DOHH2 (cell line): Measurements from ENCODE around the gene PTK7.
"Not testable (repeated sequence)": the region's sequence is repeated elsewhere in the genome, so short reads cannot be mapped to it uniquely, and the experiment has no call there.

Experiments
- H3F3A ChIP-seq: fragments of 200-600 bp; sonication (generic), shearing (Covaris generic); 2 replicates; pipeline ENCODE4 v1.6.0; 2016; ENCODE audit warnings: antibody characterized with exemption, mild to moderate bottlenecking; ENCODE audit not compliant: control insufficient read depth, insufficient read depth
- H3K27ac ChIP-seq: fragments of 200-600 bp; sonication (generic); 2 replicates; pipeline ENCODE4 v1.5.1; 2014; ENCODE audit warnings: low read depth, mild to moderate bottlenecking, low read length, moderate library complexity
- H3K27me3 ChIP-seq: fragments of 200-600 bp; sonication (generic); 2 replicates; pipeline ENCODE4 v1.6.1; 2014; ENCODE audit warnings: mild to moderate bottlenecking, low read length, mixed read lengths; ENCODE audit not compliant: control insufficient read depth
- H3K36me3 ChIP-seq: fragments of 200-600 bp; sonication (generic); 2 replicates; pipeline ENCODE4 v1.6.1; 2014; ENCODE audit warnings: mild to moderate bottlenecking, low read length, moderate library complexity, mixed read lengths; ENCODE audit not compliant: control insufficient read depth
- H3K4me1 ChIP-seq: fragments of 200-600 bp; sonication (generic); 2 replicates; pipeline ENCODE4 v1.6.1; 2014; ENCODE audit warnings: mild to moderate bottlenecking, low read length, mixed read lengths; ENCODE audit not compliant: control insufficient read depth
- H3K4me2 ChIP-seq: fragments of 200-600 bp; sonication (generic); 2 replicates; pipeline ENCODE4 v1.6.0; 2014; ENCODE audit warnings: mild to moderate bottlenecking, low read length, moderate library complexity
- H3K4me3 ChIP-seq: fragments of 200-600 bp; sonication (generic); 2 replicates; pipeline ENCODE4 v1.5.1; 2014; ENCODE audit warnings: mild to moderate bottlenecking, low read length, mixed read lengths
- H3K79me2 ChIP-seq: fragments of 200-600 bp; sonication (generic); 2 replicates; pipeline ENCODE4 v1.6.1; 2014; ENCODE audit warnings: mild to moderate bottlenecking, low read length, mixed read lengths; ENCODE audit not compliant: control insufficient read depth
- H3K9me2 ChIP-seq: fragments of 200-600 bp; sonication (generic); replicated peaks from 2 replicates; pipeline ENCODE4 v1.6.1; 2014; ENCODE audit warnings: mild to moderate bottlenecking, low read length, mixed read lengths; ENCODE audit not compliant: control insufficient read depth
- H3K9me3 ChIP-seq: fragments of 200-600 bp; sonication (generic); 2 replicates; pipeline ENCODE4 v1.6.1; 2014; ENCODE audit warnings: antibody characterized with exemption, low read length, mixed read lengths; ENCODE audit not compliant: control insufficient read depth, insufficient read depth
- H4K20me1 ChIP-seq: fragments of 200-600 bp; sonication (generic); 2 replicates; pipeline ENCODE4 v1.6.0; 2014; ENCODE audit warnings: low read depth, mild to moderate bottlenecking, antibody characterized with exemption, low read length, moderate library complexity; ENCODE audit not compliant: control insufficient read depth, insufficient read depth
- CTCF ChIP-seq: fragments of 200-600 bp; sonication (generic); IDR thresholded peaks from one replicate; pipeline ENCODE4 v1.5.1; 2014; ENCODE audit warnings: antibody characterized with exemption, mild to moderate bottlenecking, low read depth, low read length; ENCODE audit not compliant: poor library complexity, severe bottlenecking
- EZH2phosphoT487 ChIP-seq: fragments of 200-600 bp; sonication (generic); IDR thresholded peaks from 2 replicates; pipeline ENCODE4 v1.6.1; 2017; ENCODE audit warnings: borderline replicate concordance, mild to moderate bottlenecking, antibody characterized with exemption, low read length, moderate library complexity, mixed read lengths

PTK7 gene

GRCh38 chr6:43138267-43138666 is 62.2 kb downstream of the PTK7 start:
- no peaks in the 10 kb centered on the region for H3K36me3 ChIP-seq
- H3K9me3 ChIP-seq = no peaks in the 10 kb centered on the region
- H3K27me3 ChIP-seq = no peaks in the 10 kb centered on the region
- H4K20me1 ChIP-seq = no peaks in the 10 kb centered on the region
- TF ChIP-seq CTCF = no peak
- no peak for TF ChIP-seq EZH2phosphoT487
- H3F3A ChIP-seq = no peaks in the 10 kb centered on the region
- no peaks in the 10 kb centered on the region for H3K9me2 ChIP-seq
- H3K4me2 ChIP-seq = no peak overlapping the region
- no peak overlapping the region for H3K27ac ChIP-seq
- no peak overlapping the region for H3K4me3 ChIP-seq
- no peaks in the 10 kb centered on the region for H3K79me2 ChIP-seq
- H3K4me1 ChIP-seq = peaks cover 7% of the 10 kb centered on the region

DNA sequence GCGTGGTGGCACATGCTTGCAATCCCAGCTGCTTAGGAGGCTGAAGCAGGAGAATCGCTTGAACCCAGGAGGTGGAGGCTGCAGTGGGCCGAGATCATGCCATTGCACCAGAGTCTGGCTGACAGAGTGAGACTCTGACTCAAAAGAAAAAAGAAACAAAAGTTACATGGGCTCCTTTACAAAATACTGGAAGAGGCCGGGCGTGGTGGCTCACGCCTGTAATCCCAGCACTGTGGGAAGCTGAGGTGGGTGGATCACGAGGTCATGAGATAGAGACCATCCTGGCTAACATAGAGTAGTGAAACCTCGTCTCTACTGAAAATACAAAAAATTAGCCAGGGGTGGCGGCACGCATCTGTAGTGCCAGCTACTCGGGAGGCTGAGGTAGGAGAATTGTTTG is 63.9 kb downstream of the PTK7 start:
- not testable (repeated sequence) for H3K9me2 ChIP-seq

DNA sequence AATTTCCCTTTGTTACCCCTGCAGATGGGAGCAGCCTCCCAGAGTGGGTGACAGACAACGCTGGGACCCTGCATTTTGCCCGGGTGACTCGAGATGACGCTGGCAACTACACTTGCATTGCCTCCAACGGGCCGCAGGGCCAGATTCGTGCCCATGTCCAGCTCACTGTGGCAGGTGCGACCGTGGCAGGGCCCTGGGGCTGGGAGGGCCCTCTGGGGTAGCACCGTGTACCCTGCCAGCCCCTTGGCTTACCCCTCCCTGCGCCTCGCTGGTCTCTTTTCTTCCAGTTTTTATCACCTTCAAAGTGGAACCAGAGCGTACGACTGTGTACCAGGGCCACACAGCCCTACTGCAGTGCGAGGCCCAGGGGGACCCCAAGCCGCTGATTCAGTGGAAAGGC is 65.5 kb downstream of the PTK7 start:
- Histone ChIP-seq H3K27ac (no peak overlapping the region), H3K9me3 (no peaks in the 10 kb centered on the region), H4K20me1 (no peaks in the 10 kb centered on the region), H3K36me3 (no peaks in the 10 kb centered on the region), H3K27me3 (peaks cover 5% of the 10 kb centered on the region; the same call in 1 of the 2 replicates), H3K4me1 (peaks cover 14% of the 10 kb centered on the region), H3K4me3 (no peak overlapping the region), H3K79me2 (no peaks in the 10 kb centered on the region), H3K9me2 (no peaks in the 10 kb centered on the region), H3F3A (no peaks in the 10 kb centered on the region), H3K4me2 (no peak overlapping the region)
- TF ChIP-seq EZH2phosphoT487 = no peak
- no peak for TF ChIP-seq CTCF

More for the DNA sequence above, 63.9 kb downstream of the PTK7 start:
- not testable (repeated sequence) for H3K9me3 ChIP-seq, H3K36me3 ChIP-seq, H3K27me3 ChIP-seq, H3K4me2 ChIP-seq, H3K4me3 ChIP-seq, H3F3A ChIP-seq, H4K20me1 ChIP-seq, H3K79me2 ChIP-seq, H3K27ac ChIP-seq
- H3K4me1 ChIP-seq = peaks cover 14% of the 10 kb centered on the region

- Histone ChIP-seq H3K27ac (no peak overlapping the region), H3K79me2 (no peaks in the 10 kb centered on the region), H4K20me1 (no peaks in the 10 kb centered on the region), H3K9me3 (no peaks in the 10 kb centered on the region), H3K4me1 (peaks cover 14% of the 10 kb centered on the region), H3K27me3 (peaks cover 5% of the 10 kb centered on the region; the same call in 1 of the 2 replicates), H3K4me2 (no peak overlapping the region), H3K36me3 (no peaks in the 10 kb centered on the region), H3K4me3 (no peak overlapping the region), H3K9me2 (no peaks in the 10 kb centered on the region), H3F3A (no peaks in the 10 kb centered on the region)
- TF ChIP-seq EZH2phosphoT487 (no peak), CTCF (no peak)
Observed at GRCh38 chr6:43142101-43142500, 66.0 kb downstream of the PTK7 start.
